Cardiac muscle cell (in vitro differentiated cells and primary cell): Measurements from ENCODE around the gene TMEM203. TPM values are rescaled to one million over a fixed set of nuclear protein-coding genes. Genes with fewer than 3 reads are reported as not detected.

Experiments used
- DNase-seq, 2 donors: peaks; one replicate each; pipeline versions ENCODE4 v3.0.0 to v3.0.0-alpha.2; 2010 to 2017; ENCODE audit warnings: low read depth in 1 of 2, low spot score in 1 of 2
- H3K27ac ChIP-seq: fragments of 200-600 bp; sonication (generic); 2 replicates; pipeline ENCODE4 v1.5.1; 2016
- H3K27me3 ChIP-seq: fragments of 200-600 bp; sonication (generic); 2 replicates; pipeline ENCODE4 v1.6.0; 2016; ENCODE audit warnings: control low read depth
- H3K36me3 ChIP-seq: fragments of 200-600 bp; sonication (generic); 2 replicates; pipeline ENCODE4 v1.5.1; 2016; ENCODE audit warnings: control low read depth
- H3K4me1 ChIP-seq: fragments of 200-600 bp; sonication (generic); 2 replicates; pipeline ENCODE4 v1.8.1; 2017; ENCODE audit warnings: low read depth, mild to moderate bottlenecking, mixed run types
- H3K4me3 ChIP-seq: fragments of 200-600 bp; sonication (generic); 2 replicates; pipeline ENCODE4 v1.5.1; 2016; ENCODE audit warnings: mild to moderate bottlenecking
- H3K9me3 ChIP-seq: fragments of 200-600 bp; sonication (generic); 2 replicates; pipeline ENCODE4 v1.5.1; 2017; ENCODE audit warnings: low read depth, mild to moderate bottlenecking, control low read depth
- polyA plus RNA-seq: library from polyadenylated mRNA; unstranded; fragments of >200 nt; fragmentation: Nextera tagmentation; extraction: Ambion mirVana; gene quantifications from 2 replicates; pipeline ENCODE4 v1.2.1, GENCODE V29; 2016
- total RNA-seq: library from RNA; depleted of rRNA; stranded (reverse); fragments of >200 nt; gene quantifications from 2 replicates; pipeline ENCODE4 v1.2.3, GENCODE V29; 2016
- TF ChIP-seq, protein P1 (sequence below): IDR thresholded peaks from 2 replicates; pipeline ENCODE4 v1.5.1; 2012; ENCODE audit warnings: low read depth, mild to moderate bottlenecking, low read length

Gene TMEM203
- total and polyA plus RNA-seq, 2 experiments from 2014 or later = 44.7 to 86.6 TPM

DNA sequence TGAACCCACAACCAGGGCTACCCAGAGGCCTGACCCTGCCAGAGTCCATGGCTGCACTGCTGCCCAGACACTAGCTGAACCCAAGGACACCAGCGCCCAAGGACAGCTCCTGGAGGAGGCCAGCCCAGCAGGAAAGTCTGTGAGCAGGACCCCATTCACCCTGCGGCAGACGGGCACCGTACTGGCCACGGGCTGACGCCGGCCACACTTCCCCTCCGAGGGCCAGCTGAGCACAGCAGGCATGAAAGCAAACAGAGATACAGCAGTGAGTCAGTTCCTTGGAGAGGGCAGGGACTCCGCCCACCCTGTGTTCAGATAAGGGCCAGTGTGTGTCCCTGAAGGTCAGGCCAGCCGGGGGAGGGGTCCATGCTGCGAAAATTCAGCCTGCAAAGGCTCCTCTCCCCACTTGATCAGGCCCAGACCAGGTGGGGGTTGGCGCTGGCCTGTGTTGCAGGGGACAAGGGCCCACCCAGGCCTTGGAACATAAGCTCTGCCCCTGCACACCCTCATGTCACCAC, 13.4 kb upstream of the TMEM203 start:
- Histone ChIP-seq H3K4me1 (peaks cover 31% of the 10 kb centered on the region), H3K4me3 (no peak overlapping the region), H3K36me3 (no peaks in the 10 kb centered on the region), H3K9me3 (no peaks in the 10 kb centered on the region), H3K27me3 (no peaks in the 10 kb centered on the region), H3K27ac (peak overlapping the region; percentile 90)
- TF ChIP-seq, protein P1, sequence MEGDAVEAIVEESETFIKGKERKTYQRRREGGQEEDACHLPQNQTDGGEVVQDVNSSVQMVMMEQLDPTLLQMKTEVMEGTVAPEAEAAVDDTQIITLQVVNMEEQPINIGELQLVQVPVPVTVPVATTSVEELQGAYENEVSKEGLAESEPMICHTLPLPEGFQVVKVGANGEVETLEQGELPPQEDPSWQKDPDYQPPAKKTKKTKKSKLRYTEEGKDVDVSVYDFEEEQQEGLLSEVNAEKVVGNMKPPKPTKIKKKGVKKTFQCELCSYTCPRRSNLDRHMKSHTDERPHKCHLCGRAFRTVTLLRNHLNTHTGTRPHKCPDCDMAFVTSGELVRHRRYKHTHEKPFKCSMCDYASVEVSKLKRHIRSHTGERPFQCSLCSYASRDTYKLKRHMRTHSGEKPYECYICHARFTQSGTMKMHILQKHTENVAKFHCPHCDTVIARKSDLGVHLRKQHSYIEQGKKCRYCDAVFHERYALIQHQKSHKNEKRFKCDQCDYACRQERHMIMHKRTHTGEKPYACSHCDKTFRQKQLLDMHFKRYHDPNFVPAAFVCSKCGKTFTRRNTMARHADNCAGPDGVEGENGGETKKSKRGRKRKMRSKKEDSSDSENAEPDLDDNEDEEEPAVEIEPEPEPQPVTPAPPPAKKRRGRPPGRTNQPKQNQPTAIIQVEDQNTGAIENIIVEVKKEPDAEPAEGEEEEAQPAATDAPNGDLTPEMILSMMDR = no peak
- DNase-seq = peak; percentile 65 to 68

- no peak for DNase-seq
- Histone ChIP-seq H3K4me3 (no peak overlapping the region), H3K27ac (peak overlapping the region; percentile 90), H3K9me3 (no peaks in the 10 kb centered on the region), H3K36me3 (no peaks in the 10 kb centered on the region), H3K4me1 (peaks cover 31% of the 10 kb centered on the region), H3K27me3 (no peaks in the 10 kb centered on the region)
- TF ChIP-seq, protein P1 = no peak
Measured at GRCh38 chr9:137218212-137218753, 12.8 kb upstream of the TMEM203 start.

GRCh38 chr9:137217276-137218211, 12.1 kb upstream of the TMEM203 start:
- TF ChIP-seq, protein P1 = no peak
- H3K27me3 ChIP-seq = no peaks in the 10 kb centered on the region
- H3K9me3 ChIP-seq = no peaks in the 10 kb centered on the region
- H3K4me3 ChIP-seq = no peak overlapping the region
- H3K4me1 ChIP-seq = peaks cover 25% of the 10 kb centered on the region
- H3K36me3 ChIP-seq = no peaks in the 10 kb centered on the region
- peak overlapping the region; percentile 90 for H3K27ac ChIP-seq
- DNase-seq = peak; percentile 24 to 76

DNA sequence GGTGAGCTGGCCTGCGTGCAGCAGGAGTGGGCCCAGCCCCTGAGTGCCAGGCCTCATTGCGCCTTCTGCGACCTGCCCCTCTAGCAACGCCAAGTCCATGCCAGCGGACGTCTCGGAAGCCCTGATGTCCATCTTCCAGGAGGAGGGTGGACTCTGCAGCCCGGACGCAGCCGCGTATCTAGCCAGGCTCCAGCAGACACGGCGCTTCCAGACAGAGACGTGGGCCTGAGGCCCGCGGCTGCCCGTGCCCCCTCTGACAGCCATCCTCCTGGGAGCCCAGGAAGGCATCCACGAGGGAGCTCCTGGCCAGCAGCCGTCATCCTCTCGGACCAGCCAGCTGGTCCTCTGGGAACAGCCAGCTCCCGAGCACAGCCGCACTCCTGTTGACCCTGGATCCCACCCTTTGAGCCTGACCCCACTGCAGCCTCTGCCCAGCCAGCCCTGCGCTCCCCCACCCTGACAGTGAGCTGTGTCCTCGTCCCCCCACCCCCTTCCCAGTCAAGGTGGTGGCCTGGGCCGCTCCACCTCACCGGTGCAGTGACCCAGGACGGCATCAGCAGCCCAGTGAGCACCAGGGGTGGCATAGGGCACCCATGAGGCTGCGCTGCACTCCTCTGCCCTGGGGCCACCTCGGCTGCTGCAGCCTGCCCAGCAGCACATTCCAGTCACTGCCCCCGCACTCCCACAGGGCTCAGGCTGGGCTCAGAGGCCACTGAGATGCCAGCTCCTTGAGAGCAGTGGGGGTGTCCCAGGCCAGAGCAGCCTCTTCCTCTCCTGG, 10.9 kb upstream of the TMEM203 start:
- TF ChIP-seq, protein P1 = no peak
- peaks cover 25% of the 10 kb centered on the region for H3K4me1 ChIP-seq
- no peak overlapping the region for H3K27ac ChIP-seq
- no peaks in the 10 kb centered on the region for H3K9me3 ChIP-seq
- no peak overlapping the region for H3K4me3 ChIP-seq
- DNase-seq = no peak
- H3K36me3 ChIP-seq = no peaks in the 10 kb centered on the region
- no peaks in the 10 kb centered on the region for H3K27me3 ChIP-seq
